Lung (tissue), 12 donors: ENCODE results near the gene ZC3H8. TPM values are rescaled to one million over a fixed set of nuclear protein-coding genes. Genes with fewer than 3 reads are reported as not detected.

ENCODE experiments used
- ATAC-seq: fragments of 200-7000 bp; cut with Tn5 transposase; one replicate; pipeline ENCODE4 v1.9.1; 2020; ENCODE audit warnings: moderate number of reproducible peaks; ENCODE audit not compliant: insufficient read depth, low FRiP score
- DNase-seq, 3 donors: peaks; one replicate each; pipeline ENCODE4 v3.0.0-alpha.2; 2013 to 2017
- H3K27ac ChIP-seq, 2 donors: one replicate each; pipeline ENCODE4 v1.5.1; 2013; ENCODE audit warnings: mild to moderate bottlenecking in 2 of 2, moderate library complexity in 2 of 2, control low read depth in 1 of 2, inconsistent platforms in 1 of 2, low read depth in 1 of 2, low read length in 1 of 2
- H3K27me3 ChIP-seq, 3 donors: one replicate each; pipeline ENCODE4 v1.5.1; 2013; ENCODE audit warnings: low read length in 2 of 3; ENCODE audit not compliant: control insufficient read depth in 3 of 3, insufficient read depth in 3 of 3
- H3K36me3 ChIP-seq, 4 donors: one replicate each; pipeline ENCODE4 v1.5.1; 2013; ENCODE audit warnings: low read length in 4 of 4, mild to moderate bottlenecking in 1 of 4, moderate library complexity in 1 of 4; ENCODE audit not compliant: control insufficient read depth in 4 of 4, insufficient read depth in 4 of 4
- H3K4me1 ChIP-seq, 5 donors: one replicate each; pipeline ENCODE4 v1.5.1; 2013; ENCODE audit warnings: low read length in 5 of 5, mild to moderate bottlenecking in 2 of 5, moderate library complexity in 1 of 5; ENCODE audit not compliant: control insufficient read depth in 5 of 5, insufficient read depth in 5 of 5
- H3K4me3 ChIP-seq: one replicate; pipeline ENCODE4 v1.5.1; 2013; ENCODE audit warnings: mild to moderate bottlenecking, control low read depth, moderate library complexity
- H3K9ac ChIP-seq, 2 donors: one replicate each; pipeline ENCODE4 v1.5.1; 2013; ENCODE audit warnings: low read length in 2 of 2, control low read depth in 1 of 2; ENCODE audit not compliant: insufficient read depth in 1 of 2
- H3K9me3 ChIP-seq, 4 donors: one replicate each; pipeline ENCODE4 v1.5.1; 2013; ENCODE audit warnings: low read length in 3 of 4, mild to moderate bottlenecking in 1 of 4, moderate library complexity in 1 of 4; ENCODE audit not compliant: control insufficient read depth in 4 of 4, insufficient read depth in 3 of 4
- WGBS, 2 donors: extraction: QIAGEN DNeasy Blood & Tissue Kit; methylation state at CpG; one replicate each; pipeline ENCODE4 v1.1.7; 2013; 5-methylcytosine and 5-hydroxymethylcytosine counted together
- polyA plus RNA-seq, 2 donors: library from polyadenylated mRNA; stranded (reverse); fragments of 200-250 nt; gene quantifications; one replicate each; pipeline ENCODE4 v1.2.1, GENCODE V29; 2013
- total RNA-seq, 2 donors: library from RNA; depleted of rRNA in 1 of 2; stranded (reverse); fragments of >200 nt in 1 of 2; gene quantifications; one replicate each; pipeline ENCODE4 v1.2.1, GENCODE V29; 2014 to 2021
- TF ChIP-seq, protein P1 (sequence below): IDR thresholded peaks from 2 replicates; pipeline ENCODE4 v1.5.1; 2012; ENCODE audit warnings: mild to moderate bottlenecking; ENCODE audit errors: control extremely low read depth, extremely low read depth
- donor health status: control.
- donor health status: control.
- donor health status: Bipolar disorder and iron deficiency.
- donor health status: healthy.
- donor health status: DM: yes; HTN: yes; CAD: no.

The ZC3H8 gene
- total and polyA plus RNA-seq, 4 donors, result 2.1 to 24.9 (median 5.3) TPM

DNA sequence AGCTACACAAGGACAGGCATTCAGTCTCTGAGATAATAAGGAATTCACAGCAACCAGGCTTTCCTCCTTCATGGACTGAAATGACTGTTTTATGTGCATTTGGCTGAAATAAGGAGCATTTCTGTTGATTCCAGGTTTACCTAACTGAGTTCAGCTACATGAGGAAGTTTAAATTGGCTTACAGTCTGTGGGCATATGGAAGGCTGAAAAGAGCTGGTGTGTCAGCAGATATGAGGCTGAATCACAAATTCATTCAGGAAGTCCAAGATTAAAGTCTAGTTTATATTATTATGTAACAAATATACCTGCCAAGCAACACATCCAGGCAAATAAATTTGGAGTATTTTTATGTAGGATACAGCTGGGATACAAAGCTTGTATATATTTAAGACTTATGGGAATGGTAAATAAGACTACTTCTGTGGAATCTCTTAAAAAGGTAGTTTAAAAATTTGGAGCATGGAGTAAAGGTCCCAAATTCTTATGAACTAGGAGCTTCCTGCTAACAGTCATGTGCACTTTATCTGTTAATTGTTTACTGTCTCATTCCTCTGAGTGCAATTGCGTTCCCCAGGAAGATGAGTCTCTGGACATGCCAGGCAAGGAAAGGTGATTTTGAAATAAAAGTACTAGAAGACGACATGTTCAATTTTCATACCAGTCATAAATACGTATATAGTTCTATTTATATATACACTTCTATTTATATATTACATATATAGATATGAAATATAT is 53.0 kb downstream of the ZC3H8 start:
- H3K4me3 ChIP-seq, result no peak overlapping the region
- H3K36me3 ChIP-seq, result no peaks in the 10 kb centered on the region
- ATAC-seq (no peak), DNase-seq (no peak)
- 85 to 87% methylated on average over 3 of the region's 3 CpGs for WGBS, 2 donors
- H3K27ac ChIP-seq, result no peak overlapping the region
- no peak overlapping the region for H3K9ac ChIP-seq
- H3K27me3 ChIP-seq, result no peaks in the 10 kb centered on the region
- no peaks in the 10 kb centered on the region for H3K4me1 ChIP-seq
- peaks cover 0 to 12% (median 7%) of the 10 kb centered on the region in 4 donors for H3K9me3 ChIP-seq
- TF ChIP-seq, protein P1, sequence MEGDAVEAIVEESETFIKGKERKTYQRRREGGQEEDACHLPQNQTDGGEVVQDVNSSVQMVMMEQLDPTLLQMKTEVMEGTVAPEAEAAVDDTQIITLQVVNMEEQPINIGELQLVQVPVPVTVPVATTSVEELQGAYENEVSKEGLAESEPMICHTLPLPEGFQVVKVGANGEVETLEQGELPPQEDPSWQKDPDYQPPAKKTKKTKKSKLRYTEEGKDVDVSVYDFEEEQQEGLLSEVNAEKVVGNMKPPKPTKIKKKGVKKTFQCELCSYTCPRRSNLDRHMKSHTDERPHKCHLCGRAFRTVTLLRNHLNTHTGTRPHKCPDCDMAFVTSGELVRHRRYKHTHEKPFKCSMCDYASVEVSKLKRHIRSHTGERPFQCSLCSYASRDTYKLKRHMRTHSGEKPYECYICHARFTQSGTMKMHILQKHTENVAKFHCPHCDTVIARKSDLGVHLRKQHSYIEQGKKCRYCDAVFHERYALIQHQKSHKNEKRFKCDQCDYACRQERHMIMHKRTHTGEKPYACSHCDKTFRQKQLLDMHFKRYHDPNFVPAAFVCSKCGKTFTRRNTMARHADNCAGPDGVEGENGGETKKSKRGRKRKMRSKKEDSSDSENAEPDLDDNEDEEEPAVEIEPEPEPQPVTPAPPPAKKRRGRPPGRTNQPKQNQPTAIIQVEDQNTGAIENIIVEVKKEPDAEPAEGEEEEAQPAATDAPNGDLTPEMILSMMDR, result no peak

DNA sequence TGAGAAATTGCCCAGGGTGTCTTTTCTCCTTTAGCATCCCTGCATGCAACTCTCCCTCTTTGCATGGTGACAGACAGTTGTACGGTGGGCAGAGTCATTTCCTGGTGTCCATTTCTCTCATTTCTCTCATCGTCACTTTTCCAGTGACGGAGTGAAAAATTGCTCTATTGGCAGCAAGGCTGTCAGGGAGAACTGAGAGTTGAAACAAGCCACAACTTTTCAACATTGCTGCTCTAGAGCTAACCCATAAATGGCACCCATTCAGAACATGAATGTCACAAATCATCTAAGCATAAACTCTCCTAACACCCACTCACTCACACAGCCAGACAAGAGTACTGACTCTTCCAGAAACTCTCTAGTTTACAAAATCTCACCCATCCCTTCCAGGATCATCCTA is 55.7 kb downstream of the ZC3H8 start:
- no peak overlapping the region for H3K9ac ChIP-seq
- peaks cover 0 to 8% (median 6%) of the 10 kb centered on the region in 4 donors for H3K9me3 ChIP-seq
- TF ChIP-seq, protein P1, result no peak
- no peaks in the 10 kb centered on the region for H3K4me1 ChIP-seq
- no peaks in the 10 kb centered on the region for H3K36me3 ChIP-seq
- no peak overlapping the region for H3K4me3 ChIP-seq
- no peak for ATAC-seq
- WGBS, 2 donors, result 68 to 85% methylated on average over 3 of the region's 3 CpGs
- H3K27me3 ChIP-seq, result no peaks in the 10 kb centered on the region
- no peak for DNase-seq
- H3K27ac ChIP-seq, result no peak overlapping the region

DNA sequence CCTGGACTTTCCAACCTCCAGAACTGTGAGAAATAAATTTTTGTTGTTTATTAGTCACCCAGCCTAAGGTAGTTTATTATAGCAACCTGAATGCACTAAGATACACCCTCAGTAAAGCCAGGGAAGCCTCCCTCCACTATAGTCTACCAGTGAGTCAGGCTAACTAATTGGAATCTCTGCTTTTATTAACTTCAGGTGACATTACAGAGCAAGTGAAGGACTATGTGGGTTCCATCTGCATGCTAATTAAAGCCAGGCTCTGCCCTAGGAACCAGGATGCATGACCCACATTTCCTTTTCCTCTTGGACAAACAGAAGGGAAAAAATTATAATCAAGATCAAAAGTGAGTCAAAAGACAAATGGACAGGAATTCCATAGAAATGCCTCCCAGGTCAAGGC is 56.1 kb downstream of the ZC3H8 start:
- Histone ChIP-seq H3K27me3 (no peaks in the 10 kb centered on the region), H3K4me1 (no peaks in the 10 kb centered on the region), H3K9ac (no peak overlapping the region), H3K36me3 (no peaks in the 10 kb centered on the region), H3K9me3 (peaks cover 0 to 8% (median 6%) of the 10 kb centered on the region in 4 donors), H3K27ac (no peak overlapping the region), H3K4me3 (no peak overlapping the region)
- DNase-seq (no peak), ATAC-seq (no peak)
- TF ChIP-seq, protein P1, result no peak

DNA sequence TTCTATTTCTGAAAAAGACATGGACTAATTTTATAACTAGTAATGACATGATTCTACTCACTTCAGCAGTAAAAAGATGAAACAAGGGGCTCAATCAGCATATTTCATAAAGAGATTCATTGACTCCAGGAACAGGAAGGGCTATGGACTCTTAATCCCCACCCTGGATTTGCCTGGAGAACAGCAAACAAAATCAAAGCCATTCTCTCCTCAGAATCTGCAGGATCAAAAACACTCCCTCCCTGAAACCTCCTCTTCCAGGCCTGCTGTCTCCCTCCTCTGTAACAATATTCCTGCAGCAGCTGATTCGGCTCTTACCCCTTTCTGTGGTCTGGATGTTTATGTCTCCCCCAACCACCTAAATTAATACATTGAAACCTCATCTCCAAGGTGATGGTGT is 57.0 kb downstream of the ZC3H8 start:
- Histone ChIP-seq H3K9me3 (peaks cover 0 to 5% (median 1%) of the 10 kb centered on the region in 4 donors), H3K27ac (no peak overlapping the region), H3K4me3 (no peak overlapping the region), H3K27me3 (no peaks in the 10 kb centered on the region), H3K36me3 (peaks cover 0 to under 1% (median 0%) of the 10 kb centered on the region in 4 donors), H3K9ac (no peak overlapping the region), H3K4me1 (no peaks in the 10 kb centered on the region)
- ATAC-seq (no peak), DNase-seq (no peak)
- TF ChIP-seq, protein P1, result no peak
- WGBS, 2 donors, result 86 to 100% methylated on average over 1 of the region's 1 CpG
